GM06990 (cell line): ENCODE measurements around the gene RNF227.
"Not testable (repeated sequence)": the region's sequence is repeated elsewhere in the genome, so short reads cannot be mapped to it uniquely, and the experiment has no call there.

Experiments
- DNase-seq: peaks from one replicate; pipeline ENCODE4 v3.0.0-alpha.2; 2011; ENCODE audit not compliant: insufficient read length; ENCODE audit errors: extremely low read depth
- H3K27me3 ChIP-seq: replicated peaks from 2 replicates; pipeline ENCODE4 v1.6.0; 2011; ENCODE audit warnings: low read length; ENCODE audit not compliant: control insufficient read depth, insufficient read depth
- H3K36me3 ChIP-seq: 2 replicates; pipeline ENCODE4 v1.5.1; 2011; ENCODE audit warnings: low read length; ENCODE audit not compliant: control insufficient read depth, insufficient read depth
- H3K4me3 ChIP-seq: replicated peaks from 2 replicates; pipeline ENCODE4 v1.5.1; 2011; ENCODE audit warnings: low read depth, mild to moderate bottlenecking, control low read depth, low read length
- CTCF ChIP-seq: IDR thresholded peaks from 2 replicates; pipeline ENCODE4 v1.5.1; 2011; ENCODE audit warnings: low read length, control low read depth, mild to moderate bottlenecking, inconsistent platforms; ENCODE audit not compliant: insufficient read depth, poor library complexity, severe bottlenecking

The RNF227 gene

GRCh38 chr17:7873051-7873450 is 43.0 kb downstream of the RNF227 start:
- Histone ChIP-seq H3K27me3 (no peaks in the 10 kb centered on the region), H3K36me3 (no peaks in the 10 kb centered on the region; the same call in 1 of the 2 replicates), H3K4me3 (no peak overlapping the region)
- no peak for TF ChIP-seq CTCF
- no peak for DNase-seq

- no peak for TF ChIP-seq CTCF
- H3K27me3 ChIP-seq: no peaks in the 10 kb centered on the region
- H3K4me3 ChIP-seq: no peak overlapping the region
- H3K36me3 ChIP-seq: no peaks in the 10 kb centered on the region; the same call in 1 of the 2 replicates
- no peak for DNase-seq
Observed at GRCh38 chr17:7867881-7868329, 48.2 kb downstream of the RNF227 start.

GRCh38 chr17:7864995-7865650 is 51.0 kb downstream of the RNF227 start:
- DNase-seq: no peak
- H3K27me3 ChIP-seq: no peaks in the 10 kb centered on the region
- peaks cover 1% of the 10 kb centered on the region for H3K36me3 ChIP-seq
- no peak for TF ChIP-seq CTCF
- H3K4me3 ChIP-seq: no peak overlapping the region

- H3K36me3 ChIP-seq, H3K27me3 ChIP-seq, DNase-seq, H3K4me3 ChIP-seq: not testable (repeated sequence)
Observed at GRCh38 chr17:7864384-7864783, 51.7 kb downstream of the RNF227 start.
